A549 (cell line): Measurements from ENCODE around the gene KMO. TPM values are rescaled to one million over a fixed set of nuclear protein-coding genes. Genes with fewer than 3 reads are reported as not detected.

Experiments used
- ATAC-seq, 2 experiments: fragments of 200-7000 bp in 1 of 2; fragments of >200 bp in 1 of 2; cut with Nextera tagmentation in 1 of 2; cut with Tn5 transposase in 1 of 2; 3 replicates each; pipeline versions ENCODE4 v1.8.0 to v1.9.1; 2018 to 2020; ENCODE audit warnings: mild to moderate bottlenecking in 1 of 2, moderate library complexity in 1 of 2
- CTCF ChIA-PET: fragments of 300-600 bp; sonication (Branson Sonifier 250); formaldehyde crosslinking; extraction: SDS; loops from one replicate; lab custom pipeline; 2021; ENCODE audit warnings: antibody characterized with exemption, inconsistent platforms; lab: Yijun Ruan, JAX
- POLR2A ChIA-PET: fragments of 350-600 bp; formaldehyde crosslinking; extraction: SDS; loops from one replicate; lab custom pipeline; 2021; ENCODE audit warnings: antibody characterized with exemption, inconsistent platforms; lab: Yijun Ruan, JAX
- DNase-seq, 2 experiments: peaks; one replicate each; pipeline versions ENCODE4 v3.0.0 to v3.0.0-alpha.2; 2011 to 2016; ENCODE audit warnings: low read depth in 1 of 2, low spot score in 1 of 2
- FAIRE-seq: peaks from 2 replicates; lab custom pipeline; 2011; peaks lifted over from hg19 to GRCh38; lab: Jason Lieb, UNC
- H3K27ac ChIP-seq, 2 experiments: fragments of >200 bp; sonication (Bioruptor Twin); formaldehyde crosslinking; 3 replicates each; pipeline ENCODE4 v1.5.1; 2016 to 2017
- H3K4me1 ChIP-seq: fragments of >200 bp; sonication (Bioruptor Twin); formaldehyde crosslinking; 3 replicates; pipeline ENCODE4 v1.6.1; 2016
- H3K4me2 ChIP-seq: fragments of >200 bp; sonication (Bioruptor Twin); formaldehyde crosslinking; 3 replicates; pipeline ENCODE4 v1.6.1; 2016
- H3K4me3 ChIP-seq: fragments of >200 bp; sonication (Bioruptor Twin); formaldehyde crosslinking; 3 replicates; pipeline ENCODE4 v1.5.1; 2016
- H3K9me3 ChIP-seq: fragments of >200 bp; sonication (Bioruptor Twin); formaldehyde crosslinking; 3 replicates; pipeline ENCODE4 v1.6.1; 2016
- BCL3 ChIP-seq: fragments of >200 bp; sonication (Bioruptor Twin); formaldehyde crosslinking; IDR thresholded peaks from 3 replicates; pipeline ENCODE4 v1.6.1; 2016
- CBX2 ChIP-seq: fragments of 200-600 bp; sonication (generic); IDR thresholded peaks from 2 replicates; pipeline ENCODE4 v1.6.1; 2016; ENCODE audit warnings: low read depth, mild to moderate bottlenecking, borderline replicate concordance
- CEBPB ChIP-seq, 2 experiments: fragments of >200 bp in 1 of 2; sonication (Bioruptor Twin) in 1 of 2; formaldehyde crosslinking in 1 of 2; IDR thresholded peaks; 2 replicates each; pipeline ENCODE4 v1.6.1; 2012 to 2016
- CHD2 ChIP-seq: fragments of 150-350 bp; IDR thresholded peaks from 2 replicates; pipeline ENCODE4 v1.6.1; 2014; ENCODE audit warnings: low read length; ENCODE audit not compliant: partially characterized antibody
- FOXS1 ChIP-seq: fragments of 250-450 bp; sonication (Bioruptor Pico); IDR thresholded peaks from 2 replicates; pipeline ENCODE4 v1.5.0; 2020; ENCODE audit warnings: mild to moderate bottlenecking, moderate library complexity
- GATA3 ChIP-seq: IDR thresholded peaks from 2 replicates; pipeline ENCODE4 v1.6.1; 2012; ENCODE audit warnings: borderline replicate concordance
- HDAC2 ChIP-seq: fragments of 200-600 bp; sonication (generic); IDR thresholded peaks from 2 replicates; pipeline ENCODE4 v1.6.1; 2016
- HES2 ChIP-seq: fragments of >200 bp; sonication (Bioruptor Twin); formaldehyde crosslinking; IDR thresholded peaks from 2 replicates; pipeline ENCODE4 v1.6.1; 2016
- HEYL ChIP-seq: fragments of 250-450 bp; sonication (Bioruptor Pico); IDR thresholded peaks from 2 replicates; pipeline ENCODE4 v1.8.0; 2021; ENCODE audit warnings: mild to moderate bottlenecking, moderate library complexity
- JUN ChIP-seq, 2 experiments: fragments of >200 bp; sonication (Bioruptor Twin); formaldehyde crosslinking; IDR thresholded peaks; 2 replicates in 1 of 2; 3 replicates in 1 of 2; pipeline ENCODE4 v1.6.1; 2016 to 2017
- JUNB ChIP-seq: fragments of >200 bp; sonication (Bioruptor Twin); formaldehyde crosslinking; IDR thresholded peaks from 2 replicates; pipeline ENCODE4 v1.6.1; 2016
- MAFK ChIP-seq: fragments of 450-650 bp; IDR thresholded peaks from 2 replicates; pipeline ENCODE4 v1.6.1; 2014; ENCODE audit not compliant: partially characterized antibody
- MAX ChIP-seq: IDR thresholded peaks from 2 replicates; pipeline ENCODE4 v1.6.1; 2012
- MYC ChIP-seq: IDR thresholded peaks from 2 replicates; pipeline ENCODE4 v1.6.1; 2012; ENCODE audit warnings: mild to moderate bottlenecking, inconsistent platforms, low read length, improper control_type of control experiment, borderline replicate concordance
- NR3C1 ChIP-seq: fragments of >200 bp; sonication (Bioruptor Twin); formaldehyde crosslinking; IDR thresholded peaks from 3 replicates; pipeline ENCODE4 v1.6.1; 2017
- PBX3 ChIP-seq: IDR thresholded peaks from 2 replicates; pipeline ENCODE4 v1.6.1; 2012
- POLR2A ChIP-seq: IDR thresholded peaks from 2 replicates; pipeline ENCODE4 v1.6.1; 2012; ENCODE audit warnings: mild to moderate bottlenecking, low read length
- POLR2AphosphoS2 ChIP-seq: conservative IDR thresholded peaks from 2 replicates; pipeline ENCODE4 v1.6.1; 2012; ENCODE audit warnings: low read length, improper control_type of control experiment, inconsistent platforms
- SMC3 ChIP-seq: fragments of >200 bp; sonication (Bioruptor Twin); formaldehyde crosslinking; IDR thresholded peaks from 3 replicates; pipeline ENCODE4 v1.6.1; 2018; ENCODE audit warnings: inconsistent platforms
- SREBF2 ChIP-seq: fragments of 450-650 bp; IDR thresholded peaks from 2 replicates; pipeline ENCODE4 v1.6.1; 2014; ENCODE audit warnings: mild to moderate bottlenecking, moderate library complexity
- TFCP2L1 ChIP-seq: fragments of 250-450 bp; sonication (Bioruptor Pico); IDR thresholded peaks from 2 replicates; pipeline ENCODE4 v1.5.0; 2021; ENCODE audit warnings: mild to moderate bottlenecking
- TP53 ChIP-seq: fragments of 250-450 bp; sonication (Bioruptor Pico); IDR thresholded peaks from 2 replicates; pipeline ENCODE4 v1.5.0; 2021; ENCODE audit warnings: mild to moderate bottlenecking, moderate library complexity
- USF2 ChIP-seq: fragments of 450-650 bp; IDR thresholded peaks from 2 replicates; pipeline ENCODE4 v1.6.1; 2014; ENCODE audit warnings: antibody characterized with exemption
- ZNF302 ChIP-seq: fragments of 250-450 bp; sonication (Bioruptor Pico); IDR thresholded peaks from 2 replicates; pipeline ENCODE4 v1.9.0; 2021; ENCODE audit warnings: inconsistent platforms, mild to moderate bottlenecking, moderate library complexity
- WGBS: methylation state at CpG from one replicate; pipeline ENCODE4 v1.1.6; 2017; ENCODE audit errors: missing lambda C conversion rate; 5-methylcytosine and 5-hydroxymethylcytosine counted together
- polyA plus RNA-seq, 4 experiments: library from polyadenylated mRNA; depleted of rRNA in 3 of 4; stranded (reverse); fragments of >200 nt; fragmentation: RNase III in 1 of 4; extraction: RNeasy Plus Mini Kit Qiagen cat#74134 plus additional on column Dnase treatment in 1 of 4; gene quantifications; 2 replicates in 3 of 4; 3 replicates in 1 of 4; pipeline ENCODE4 v1.2.3, GENCODE V29; 2011 to 2017

Gene KMO
- polyA plus RNA-seq, 2 of the 4 experiments (the other 2 are of a cell fraction) = 0.35 to 0.47 TPM

GRCh38 chr1:241533326-241534115 lies 1.3 kb downstream of the KMO start:
- Histone ChIP-seq H3K4me3 (no peak overlapping the region), H3K4me2 (no peak overlapping the region), H3K27ac (no peak overlapping the region), H3K9me3 (no peaks in the 10 kb centered on the region), H3K4me1 (0 out of 3 replicates have a peak, but pooled peaks cover 10% of the 10 kb centered on the region)
- DNase-seq (no peak), ATAC-seq (no peak), FAIRE-seq (no peak)
- WGBS = 83% methylated on average over 5 of the region's 5 CpGs
- ChIA-PET CTCF (interaction anchor here (1.7 to 2.3 kb wide), 2 partner anchors 77 to 94 kb away, joined by 8 to 14 read pairs; no protein-coding TSS in a partner anchor), POLR2A (no interaction called here)
- TF ChIP-seq HEYL (CRISPR knock-in tag) = no peak
- no peak for TF ChIP-seq BCL3
- no peak for TF ChIP-seq JUNB
- no peak for TF ChIP-seq CHD2
- no peak for TF ChIP-seq NR3C1
- TF ChIP-seq JUN (IDR thresholded peaks at IDR 0.05) = no peak
- TF ChIP-seq SMC3 = no peak
- no peak for TF ChIP-seq HES2
- TF ChIP-seq SREBF2 = no peak
- no peak for TF ChIP-seq MYC
- no peak for TF ChIP-seq USF2

- ChIA-PET POLR2A (no interaction called here), CTCF (interaction anchor here (0.8 to 2.6 kb wide), 5 partner anchors 8 to 298 kb away, joined by 3 to 10 read pairs (median 6); no protein-coding TSS in a partner anchor)
- ATAC-seq (no peak), FAIRE-seq (no peak), DNase-seq (no peak)
- Histone ChIP-seq H3K4me2 (no peak overlapping the region), H3K4me3 (no peak overlapping the region), H3K9me3 (no peaks in the 10 kb centered on the region), H3K4me1 (0 out of 3 replicates have a peak, but pooled peaks cover 4% of the 10 kb centered on the region), H3K27ac (no peak overlapping the region)
- 72% methylated on average over 1 of the region's 1 CpG for WGBS
- TF ChIP-seq MAX = no peak
- TF ChIP-seq SMC3 = no peak
- no peak for TF ChIP-seq TP53 (CRISPR knock-in tag)
- no peak for TF ChIP-seq SREBF2
- no peak for TF ChIP-seq ZNF302
- TF ChIP-seq MYC = no peak
- no peak for TF ChIP-seq MAFK
- TF ChIP-seq POLR2AphosphoS2 = no peak
- TF ChIP-seq CEBPB (IDR thresholded peaks at IDR 0.05) = no peak
- TF ChIP-seq HEYL (CRISPR knock-in tag) = no peak
- TF ChIP-seq TFCP2L1 (CRISPR knock-in tag) = no peak
- no peak for TF ChIP-seq CBX2
- no peak for TF ChIP-seq GATA3
- no peak for TF ChIP-seq POLR2A
- TF ChIP-seq JUNB = no peak
- no peak for TF ChIP-seq CHD2
Measured at GRCh38 chr1:241536304-241536703, 4.1 kb downstream of the KMO start.

GRCh38 chr1:241536969-241537368 lies 4.8 kb downstream of the KMO start:
- H3K4me1 ChIP-seq = 0 out of 3 replicates have a peak, but pooled peaks cover 4% of the 10 kb centered on the region
- DNase-seq (no peak), FAIRE-seq (no peak), ATAC-seq (no peak)
- no peak overlapping the region for H3K27ac ChIP-seq
- no peak overlapping the region for H3K4me2 ChIP-seq
- POLR2A ChIA-PET = no interaction called here
- no peak overlapping the region for H3K4me3 ChIP-seq
- no peaks in the 10 kb centered on the region for H3K9me3 ChIP-seq
- WGBS = 46% methylated on average over 2 of the region's 2 CpGs
- CTCF ChIA-PET = interaction anchor here (0.8 to 2.6 kb wide), 5 partner anchors 9 to 297 kb away, joined by 3 to 10 read pairs (median 6); no protein-coding TSS in a partner anchor
- TF ChIP-seq HDAC2 (no peak), FOXS1 (CRISPR knock-in tag) (no peak), POLR2A (no peak), MAX (no peak), POLR2AphosphoS2 (no peak), PBX3 (no peak)
